T-helper 2 cell treated with Interferon-gamma antibody and Interleukin-4, amounts not matched to agents 100 ng/mL and 5 ng/mL, for 36 hours (primary cell): ENCODE results near the gene PYGO1. TPM values are rescaled to one million over a fixed set of nuclear protein-coding genes. Genes with fewer than 3 reads are reported as not detected.
"Not testable (repeated sequence)": the region's sequence is repeated elsewhere in the genome, so short reads cannot be mapped to it uniquely, and the experiment has no call there.

Source experiments
- intact Hi-C: fragments of 100-400 bp; cut with micrococcal nuclease; formaldehyde crosslinking; loops from one replicate; pipeline ENCODE4 v1.15.1; 2023
- total RNA-seq: library from RNA; stranded (reverse); gene quantifications from 2 replicates; pipeline ENCODE4 v1.2.3, GENCODE V29; 2022

PYGO1 gene
- total RNA-seq, 1 donor from 2014 or later = not detected

GRCh38 chr15:55507567-55507966, 80.6 kb downstream of the PYGO1 start:
- intact Hi-C loops = no loop called here

- intact Hi-C loops = not testable (repeated sequence)
These were observed 82.7 kb downstream of the PYGO1 start for GRCh38 chr15:55505407-55505806.

GRCh38 chr15:55499151-55499550, 89.0 kb downstream of the PYGO1 start:
- intact Hi-C loops = loop anchor here (5.0 kb wide), 1 partner anchor 92 kb away; the partner anchor contains the start of genes CCPG1 and PIERCE2

GRCh38 chr15:55498109-55498938, 89.8 kb downstream of the PYGO1 start:
- intact Hi-C loops = loop anchor here (5.0 kb wide), 1 partner anchor 91 kb away; the partner anchor contains the start of genes CCPG1 and PIERCE2

- intact Hi-C loops = loop anchor here (5.0 kb wide), 1 partner anchor 89 kb away; the partner anchor contains the start of genes CCPG1 and PIERCE2
These were observed 91.4 kb downstream of the PYGO1 start for GRCh38 chr15:55496716-55497115.

- intact Hi-C loops = loop anchor here (5.0 kb wide), 1 partner anchor 88 kb away; the partner anchor contains the start of genes CCPG1 and PIERCE2
These were observed 93.2 kb downstream of the PYGO1 start for GRCh38 chr15:55494931-55495330.

- intact Hi-C loops = not testable (repeated sequence)
These were observed 99.1 kb downstream of the PYGO1 start for GRCh38 chr15:55488952-55489600.

Other genes with a start within 250 kb of the PYGO1 start
- gene CCPG1, start 180.0 kb downstream of the PYGO1 start, total RNA-seq = 16.8 and 17.4 TPM in 2 replicates
- 0.32 TPM in 1 of 2 replicates, not detected in the other for gene PIERCE2, start 179.8 kb downstream of the PYGO1 start, total RNA-seq
- gene DNAAF4, start 80.1 kb downstream of the PYGO1 start, total RNA-seq = not detected in 2 replicates
- gene PRTG, start 154.8 kb upstream of the PYGO1 start, total RNA-seq = not detected in 2 replicates